SU-DHL-6 (cell line): ENCODE results near the gene LRRC40.
A peak's percentile ranks its signal among the peaks of the same experiment; 100 is the strongest.

Source experiments
- H2AFZ ChIP-seq: fragments of 200-600 bp; sonication (generic); 2 replicates; pipeline ENCODE4 v1.6.1; 2014; ENCODE audit warnings: low read depth, mild to moderate bottlenecking, moderate library complexity, mixed read lengths, antibody characterized with exemption, low read length; ENCODE audit not compliant: severe bottlenecking
- H3F3A ChIP-seq: fragments of 200-600 bp; shearing (Covaris generic); 2 replicates; pipeline ENCODE4 v1.6.0; 2016; ENCODE audit warnings: antibody characterized with exemption, mild to moderate bottlenecking; ENCODE audit not compliant: insufficient read depth
- H3K27ac ChIP-seq: fragments of 200-600 bp; sonication (generic); 2 replicates; pipeline ENCODE4 v1.5.1; 2016; ENCODE audit warnings: low read depth, mild to moderate bottlenecking, low read length, moderate library complexity, mixed read lengths
- H3K27me3 ChIP-seq: fragments of 200-600 bp; sonication (generic), shearing (Covaris generic); 2 replicates; pipeline ENCODE4 v1.6.0; 2014; ENCODE audit warnings: mild to moderate bottlenecking, low read length
- H3K36me3 ChIP-seq: fragments of 200-600 bp; sonication (generic); 2 replicates; pipeline ENCODE4 v1.6.1; 2014; ENCODE audit warnings: mild to moderate bottlenecking, low read length, mixed read lengths
- H3K4me2 ChIP-seq: fragments of 300-600, 200-600 bp; shearing (Covaris generic), sonication (generic); 2 replicates; pipeline ENCODE4 v1.6.0; 2014; ENCODE audit warnings: low read length, low read depth, mild to moderate bottlenecking; ENCODE audit not compliant: poor library complexity, severe bottlenecking
- H3K4me3 ChIP-seq: fragments of 200-600 bp; sonication (generic); 2 replicates; pipeline ENCODE4 v1.5.1; 2014; ENCODE audit warnings: antibody characterized with exemption, low read length, mild to moderate bottlenecking, mixed read lengths; ENCODE audit not compliant: insufficient read depth, poor library complexity, severe bottlenecking
- H3K79me2 ChIP-seq: fragments of 200-600 bp; sonication (generic); 2 replicates; pipeline ENCODE4 v1.6.1; 2014; ENCODE audit warnings: mild to moderate bottlenecking, low read length, moderate library complexity; ENCODE audit not compliant: insufficient read depth
- H3K9ac ChIP-seq: fragments of 200-600 bp; sonication (generic); 2 replicates; pipeline ENCODE4 v1.7.0; 2014; ENCODE audit warnings: mild to moderate bottlenecking, low read length
- H3K9me2 ChIP-seq: fragments of 200-600 bp; sonication (generic); replicated peaks from 2 replicates; pipeline ENCODE4 v1.6.1; 2014; ENCODE audit warnings: low read length; ENCODE audit not compliant: insufficient read depth
- H3K9me3 ChIP-seq: fragments of 200-600 bp; sonication (generic); 2 replicates; pipeline ENCODE4 v1.6.1; 2014; ENCODE audit warnings: low read length, mixed read lengths; ENCODE audit not compliant: insufficient read depth
- H4K20me1 ChIP-seq: fragments of 200-600 bp; sonication (generic); 2 replicates; pipeline ENCODE4 v1.6.1; 2014; ENCODE audit warnings: low read depth, mild to moderate bottlenecking, antibody characterized with exemption, low read length, moderate library complexity, mixed read lengths
- CTCF ChIP-seq: fragments of 200-600 bp; sonication (generic); IDR thresholded peaks from one replicate; pipeline ENCODE4 v1.5.1; 2017; ENCODE audit warnings: antibody characterized with exemption, mild to moderate bottlenecking, low read length, moderate library complexity; ENCODE audit not compliant: insufficient read depth, poor library complexity, severe bottlenecking
- EZH2phosphoT487 ChIP-seq: fragments of 200-600 bp; sonication (generic), shearing (Covaris generic); conservative IDR thresholded peaks from 2 replicates; pipeline ENCODE4 v1.6.1; 2018; ENCODE audit warnings: mild to moderate bottlenecking, antibody characterized with exemption, low read length, moderate library complexity, mixed read lengths

LRRC40 gene

GRCh38 chr1:70222716-70223235 lies 17.4 kb upstream of the LRRC40 start:
- H2AFZ ChIP-seq = no peak overlapping the region
- H3K9ac ChIP-seq = peak overlapping the region; percentile 98
- H3K4me2 ChIP-seq = peak overlapping the region; percentile 100
- peaks cover 41% of the 10 kb centered on the region for H4K20me1 ChIP-seq
- H3K27ac ChIP-seq = peak overlapping the region; percentile 89; the same call in 1 of the 2 replicates
- H3K27me3 ChIP-seq = no peaks in the 10 kb centered on the region
- no peak for TF ChIP-seq EZH2phosphoT487
- peak overlapping the region; percentile 99 for H3K4me3 ChIP-seq
- peaks cover 96% of the 10 kb centered on the region for H3K79me2 ChIP-seq
- H3K9me3 ChIP-seq = no peaks in the 10 kb centered on the region
- peaks cover 38% of the 10 kb centered on the region for H3K36me3 ChIP-seq
- H3F3A ChIP-seq = peaks cover 26% of the 10 kb centered on the region
- H3K9me2 ChIP-seq = no peaks in the 10 kb centered on the region

- Histone ChIP-seq H3K79me2 (peaks cover 96% of the 10 kb centered on the region), H4K20me1 (peaks cover 29% of the 10 kb centered on the region)
- TF ChIP-seq EZH2phosphoT487 (no peak), CTCF (no peak)
Observed at GRCh38 chr1:70221238-70222121, 16.1 kb upstream of the LRRC40 start, which contains the start of gene SRSF11. SRSF11 (plus strand) TSS chr1:70221380; CDS start chr1:70221637, 257 bp downstream.

GRCh38 chr1:70220517-70221237 lies 15.3 kb upstream of the LRRC40 start:
- H3K9me3 ChIP-seq = no peaks in the 10 kb centered on the region
- no peaks in the 10 kb centered on the region for H3K27me3 ChIP-seq
- peaks cover 26% of the 10 kb centered on the region for H3F3A ChIP-seq
- H3K27ac ChIP-seq = peak overlapping the region; percentile 89
- peaks cover 25% of the 10 kb centered on the region for H3K36me3 ChIP-seq
- H2AFZ ChIP-seq = peak overlapping the region; percentile 85
- peaks cover 96% of the 10 kb centered on the region for H3K79me2 ChIP-seq
- H3K9ac ChIP-seq = peak overlapping the region; percentile 98
- H4K20me1 ChIP-seq = peaks cover 25% of the 10 kb centered on the region
- TF ChIP-seq EZH2phosphoT487 = no peak
- TF ChIP-seq CTCF = no peak
- H3K9me2 ChIP-seq = no peaks in the 10 kb centered on the region
- peak overlapping the region; percentile 100 for H3K4me2 ChIP-seq
- H3K4me3 ChIP-seq = peak overlapping the region; percentile 99

More at GRCh38 chr1:70221238-70222121, 16.1 kb upstream of the LRRC40 start, which contains the start of gene SRSF11:
- peak within 1 kb of the TSS; percentile 98 for H3K9ac ChIP-seq
- H3K27ac ChIP-seq = peak within 1 kb of the TSS; percentile 89
- H3K4me2 ChIP-seq = peak within 1 kb of the TSS; percentile 100
- no peaks in the 10 kb centered on the region for H3K9me2 ChIP-seq
- peaks cover 26% of the 10 kb centered on the region for H3F3A ChIP-seq
- no peaks in the 10 kb centered on the region for H3K27me3 ChIP-seq
- H3K36me3 ChIP-seq = peaks cover 25% of the 10 kb centered on the region
- H3K9me3 ChIP-seq = no peaks in the 10 kb centered on the region
- H3K4me3 ChIP-seq = peak within 1 kb of the TSS; percentile 99
- peak within 1 kb of the TSS; percentile 85 for H2AFZ ChIP-seq
